ENCODE measurements around the gene NGDN.
"Not testable (repeated sequence)": the region's sequence is repeated elsewhere in the genome, so short reads cannot be mapped to it uniquely, and the experiment has no call there.

Gene NGDN

GRCh38 chr14:23439107-23439835 lies 30.2 kb upstream of the NGDN start:
- DNase-seq (ENCODE audit: low read depth): no peak

GRCh38 chr14:23441076-23441475 lies 28.4 kb upstream of the NGDN start:
- DNase-seq (ENCODE audit: low read depth): no peak

GRCh38 chr14:23442721-23443356 lies 26.7 kb upstream of the NGDN start:
- DNase-seq (ENCODE audit: low read depth): no peak

GRCh38 chr14:23443411-23443812 lies 26.1 kb upstream of the NGDN start:
- DNase-seq (ENCODE audit: low read depth): no peak

GRCh38 chr14:23443881-23444280 lies 25.6 kb upstream of the NGDN start:
- no peak for DNase-seq (ENCODE audit: low read depth)

GRCh38 chr14:23444314-23444713 lies 25.2 kb upstream of the NGDN start:
- DNase-seq (ENCODE audit: low read depth): no peak

GRCh38 chr14:23445773-23446172 lies 23.7 kb upstream of the NGDN start:
- DNase-seq (ENCODE audit: low read depth): no peak

GRCh38 chr14:23446291-23446851 lies 23.1 kb upstream of the NGDN start:
- DNase-seq (ENCODE audit: low read depth): no peak

- no peak for DNase-seq (ENCODE audit: low read depth)
Measured at GRCh38 chr14:23447361-23448350, 21.8 kb upstream of the NGDN start.

- DNase-seq (ENCODE audit: low read depth): no peak
Measured at GRCh38 chr14:23449314-23449713, 20.2 kb upstream of the NGDN start.

GRCh38 chr14:23450379-23450778 lies 19.1 kb upstream of the NGDN start:
- no peak for DNase-seq (ENCODE audit: low read depth)

GRCh38 chr14:23452237-23452636 lies 17.3 kb upstream of the NGDN start:
- no peak for DNase-seq (ENCODE audit: low read depth)

- no peak for DNase-seq (ENCODE audit: low read depth)
Measured at GRCh38 chr14:23454445-23454856, 15.1 kb upstream of the NGDN start.

- DNase-seq (ENCODE audit: low read depth): not testable (repeated sequence)
Measured at GRCh38 chr14:23456883-23457586, 12.5 kb upstream of the NGDN start.

- DNase-seq (ENCODE audit: low read depth): no peak
Measured at GRCh38 chr14:23457587-23458445, 11.7 kb upstream of the NGDN start.

GRCh38 chr14:23460960-23461359 lies 8.5 kb upstream of the NGDN start:
- DNase-seq (ENCODE audit: low read depth): no peak

- no peak for DNase-seq (ENCODE audit: low read depth)
Measured at GRCh38 chr14:23464700-23465099, 4.8 kb upstream of the NGDN start.

GRCh38 chr14:23465261-23465660 lies 4.2 kb upstream of the NGDN start:
- DNase-seq (ENCODE audit: low read depth): no peak

- DNase-seq (ENCODE audit: low read depth): no peak
Measured at GRCh38 chr14:23468704-23469126, 788 bp upstream of the NGDN start.

GRCh38 chr14:23469906-23470403 lies 452 bp downstream of the NGDN start:
- no peak for DNase-seq (ENCODE audit: low read depth)

Data from GM04504 (cell line).